HEK293 (cell line): ENCODE measurements around the gene CTNNBL1.

Source experiments
- CTCF ChIA-PET: fragments of 350-600 bp; formaldehyde crosslinking; extraction: SDS; loops from one replicate; lab custom pipeline; 2021; ENCODE audit warnings: antibody characterized with exemption; lab: Yijun Ruan, JAX
- POLR2A ChIA-PET: fragments of 300-600 bp; formaldehyde crosslinking; extraction: SDS; loops from one replicate; lab custom pipeline; 2020; ENCODE audit warnings: antibody characterized with exemption, inconsistent platforms; lab: Yijun Ruan, JAX
- H3K27ac ChIP-seq: fragments of 200-500 bp; sonication (Bioruptor generic); 2 replicates; pipeline ENCODE4 v1.5.1; 2014; ENCODE audit warnings: low read depth, low read length, control low read depth, inconsistent platforms; ENCODE audit errors: extremely low read depth
- H3K36me3 ChIP-seq, 2 experiments: fragments of 200-500 bp in 1 of 2; sonication (Bioruptor generic) in 1 of 2; 1 replicate in 1 of 2; 2 replicates in 1 of 2; pipeline ENCODE4 v1.5.1; 2014 to 2017; ENCODE audit warnings: inconsistent platforms in 2 of 2, low read length in 2 of 2; ENCODE audit not compliant: control insufficient read depth in 2 of 2, insufficient read depth in 1 of 2
- H3K4me1 ChIP-seq: fragments of 200-500 bp; sonication (Bioruptor generic); 2 replicates; pipeline ENCODE4 v1.5.1; 2014; ENCODE audit warnings: mild to moderate bottlenecking, low read length, inconsistent platforms; ENCODE audit not compliant: control insufficient read depth, insufficient read depth
- H3K4me3 ChIP-seq: 2 replicates; pipeline ENCODE4 v1.5.1; 2011; ENCODE audit warnings: low read depth, mild to moderate bottlenecking, control low read depth, low read length, moderate library complexity
- H3K9me3 ChIP-seq: fragments of 200-500 bp; sonication (Bioruptor generic); 2 replicates; pipeline ENCODE4 v1.5.1; 2014; ENCODE audit warnings: low read depth, low read length, inconsistent platforms; ENCODE audit not compliant: control insufficient read depth, insufficient read depth
- BCL11A ChIP-seq: fragments of 450-650 bp; formaldehyde crosslinking; IDR thresholded peaks from 2 replicates; pipeline ENCODE4 v1.5.1; 2016; ENCODE audit warnings: low read depth, missing biosample characterization, missing genetic modification characterization
- EGR2 ChIP-seq: fragments of 450-650 bp; formaldehyde crosslinking; IDR thresholded peaks from 2 replicates; pipeline ENCODE4 v1.5.1; 2016; ENCODE audit warnings: low read depth, missing biosample characterization, missing genetic modification characterization
- ELK4 ChIP-seq: IDR thresholded peaks from 2 replicates; pipeline ENCODE4 v1.6.1; 2011; ENCODE audit warnings: mild to moderate bottlenecking, low read depth, low read length, borderline replicate concordance
- OVOL3 ChIP-seq: fragments of 450-650 bp; formaldehyde crosslinking; IDR thresholded peaks from 2 replicates; pipeline ENCODE4 v1.5.1; 2016; ENCODE audit warnings: missing biosample characterization, missing genetic modification characterization
- ZFP3 ChIP-seq: fragments of 450-650 bp; formaldehyde crosslinking; IDR thresholded peaks from 2 replicates; pipeline ENCODE4 v1.5.1; 2016; ENCODE audit warnings: low read depth, missing biosample characterization, missing genetic modification characterization
- ZNF10 ChIP-seq: fragments of 450-650 bp; formaldehyde crosslinking; IDR thresholded peaks from 2 replicates; pipeline ENCODE4 v1.5.1; 2017; ENCODE audit warnings: missing biosample characterization, missing genetic modification characterization
- ZNF138 ChIP-seq: fragments of 450-650 bp; formaldehyde crosslinking; IDR thresholded peaks from 2 replicates; pipeline ENCODE4 v1.5.1; 2016; ENCODE audit warnings: missing biosample characterization, missing genetic modification characterization, borderline replicate concordance
- ZNF19 ChIP-seq: fragments of 450-650 bp; formaldehyde crosslinking; IDR thresholded peaks from 2 replicates; pipeline ENCODE4; 2016; ENCODE audit warnings: missing biosample characterization, missing genetic modification characterization, low read depth
- ZNF214 ChIP-seq: fragments of 450-650 bp; formaldehyde crosslinking; IDR thresholded peaks from 2 replicates; pipeline ENCODE4 v1.5.1; 2017; ENCODE audit warnings: missing biosample characterization, mild to moderate bottlenecking, missing genetic modification characterization, borderline replicate concordance
- ZNF26 ChIP-seq: fragments of 450-650 bp; formaldehyde crosslinking; IDR thresholded peaks from 2 replicates; pipeline ENCODE4 v1.5.1; 2016; ENCODE audit warnings: missing biosample characterization, missing genetic modification characterization
- ZNF292 ChIP-seq: fragments of 450-650 bp; formaldehyde crosslinking; IDR thresholded peaks from 2 replicates; pipeline ENCODE4 v1.5.1; 2016; ENCODE audit warnings: low read depth, missing biosample characterization, missing genetic modification characterization, borderline replicate concordance
- ZNF394 ChIP-seq: fragments of 450-650 bp; formaldehyde crosslinking; IDR thresholded peaks from 2 replicates; pipeline ENCODE4 v1.5.1; 2016; ENCODE audit warnings: missing biosample characterization, missing genetic modification characterization, mild to moderate bottlenecking, moderate library complexity, borderline replicate concordance
- ZNF501 ChIP-seq: fragments of 450-650 bp; formaldehyde crosslinking; IDR thresholded peaks from 2 replicates; pipeline ENCODE4 v1.5.1; 2016; ENCODE audit warnings: missing biosample characterization, missing genetic modification characterization
- ZNF513 ChIP-seq: fragments of 450-650 bp; IDR thresholded peaks from 2 replicates; pipeline ENCODE4 v1.5.1; 2018; ENCODE audit warnings: missing biosample characterization, missing genetic modification characterization
- ZNF596 ChIP-seq: fragments of 450-650 bp; IDR thresholded peaks from 2 replicates; pipeline ENCODE4 v1.5.0; 2018; ENCODE audit warnings: missing biosample characterization, mild to moderate bottlenecking, missing genetic modification characterization, moderate library complexity
- ZNF626 ChIP-seq: fragments of 450-650 bp; sonication (Bioruptor Pico); formaldehyde crosslinking; IDR thresholded peaks from 2 replicates; pipeline ENCODE4 v1.5.1; 2018; ENCODE audit warnings: missing biosample characterization, missing genetic modification characterization, inconsistent platforms
- ZNF639 ChIP-seq: fragments of 450-650 bp; formaldehyde crosslinking; IDR thresholded peaks from 2 replicates; pipeline ENCODE4 v1.5.1; 2016; ENCODE audit warnings: missing biosample characterization, missing genetic modification characterization
- ZNF670 ChIP-seq: fragments of 450-650 bp; formaldehyde crosslinking; IDR thresholded peaks from 2 replicates; pipeline ENCODE4 v1.5.1; 2016; ENCODE audit warnings: missing biosample characterization, missing genetic modification characterization, low read depth
- ZNF701 ChIP-seq: fragments of 450-650 bp; formaldehyde crosslinking; IDR thresholded peaks from 2 replicates; pipeline ENCODE4 v1.5.1; 2016; ENCODE audit warnings: missing biosample characterization, missing genetic modification characterization
- ZNF785 ChIP-seq: fragments of 450-650 bp; formaldehyde crosslinking; IDR thresholded peaks from 2 replicates; pipeline ENCODE4 v1.5.1; 2016; ENCODE audit warnings: missing biosample characterization, missing genetic modification characterization
- ZSCAN30 ChIP-seq: fragments of 450-650 bp; IDR thresholded peaks from 2 replicates; pipeline ENCODE4 v1.5.1; 2018; ENCODE audit warnings: missing biosample characterization, mild to moderate bottlenecking, missing genetic modification characterization, moderate library complexity
- TF ChIP-seq, protein P1 (sequence below): fragments of 450-650 bp; formaldehyde crosslinking; IDR thresholded peaks from 2 replicates; pipeline ENCODE4 v1.5.1; 2016; ENCODE audit warnings: missing biosample characterization, missing genetic modification characterization

The CTNNBL1 gene

DNA sequence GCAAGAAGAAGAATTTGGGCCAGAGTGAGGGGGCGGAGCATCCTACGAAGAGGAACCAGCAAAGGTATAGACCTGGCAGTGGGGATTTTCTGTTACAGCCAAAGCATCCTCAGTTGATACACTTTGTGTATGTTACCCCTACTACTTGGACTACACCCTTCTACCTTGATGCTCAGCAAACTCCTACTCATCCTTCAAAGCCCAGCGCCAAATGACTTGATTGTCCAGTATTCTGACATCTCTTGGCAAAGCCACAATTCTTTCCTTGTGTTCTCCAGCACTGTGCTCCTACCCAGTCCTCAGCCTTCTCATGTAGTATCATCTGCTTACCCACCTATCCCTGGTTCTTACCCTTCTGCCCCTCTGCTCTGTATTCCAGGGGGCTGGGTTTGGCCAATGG is 21.7 kb upstream of the CTNNBL1 start:
- H3K36me3 ChIP-seq, result no peaks in the 10 kb centered on the region
- ChIA-PET CTCF (no interaction called here), POLR2A (no interaction called here)
- no peaks in the 10 kb centered on the region for H3K4me1 ChIP-seq
- H3K4me3 ChIP-seq, result no peak overlapping the region
- TF ChIP-seq ZFP3 (tag by site-specific recombination), result peak; percentile 77
- no peak for TF ChIP-seq ZNF19 (tag by site-specific recombination)
- H3K27ac ChIP-seq, result no peak overlapping the region
- H3K9me3 ChIP-seq, result no peaks in the 10 kb centered on the region

DNA sequence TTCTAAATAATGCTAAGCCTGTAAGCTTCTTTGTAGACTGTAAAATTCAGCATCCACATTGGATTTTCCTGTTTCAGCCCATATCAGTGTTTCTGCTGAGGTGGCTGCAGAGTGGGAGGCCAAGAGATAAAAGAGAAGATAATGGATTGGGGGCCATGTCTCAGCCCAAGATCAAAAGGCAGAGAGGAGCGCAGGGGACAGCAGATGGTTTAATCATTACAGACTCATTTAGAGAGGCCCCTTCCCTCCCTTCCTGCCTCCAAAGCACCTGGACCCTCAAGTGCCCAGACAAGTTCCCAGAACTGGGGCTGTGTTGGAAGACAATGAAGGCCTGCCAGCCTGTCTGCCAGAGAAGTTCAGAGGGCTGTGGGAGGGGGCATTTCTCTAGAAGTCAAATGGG is 20.4 kb upstream of the CTNNBL1 start:
- CTCF ChIA-PET, result no interaction called here
- Histone ChIP-seq H3K27ac (no peak overlapping the region), H3K4me3 (no peak overlapping the region), H3K9me3 (no peaks in the 10 kb centered on the region), H3K36me3 (no peaks in the 10 kb centered on the region), H3K4me1 (no peaks in the 10 kb centered on the region)
- POLR2A ChIA-PET, result no interaction called here
- TF ChIP-seq ZNF26 (tag by site-specific recombination), result no peak
- TF ChIP-seq ZNF626 (tag by site-specific recombination), result no peak
- no peak for TF ChIP-seq ZNF10 (tag by site-specific recombination)
- no peak for TF ChIP-seq ZNF596
- TF ChIP-seq BCL11A (tag by site-specific recombination), result no peak
- TF ChIP-seq ZNF214 (tag by site-specific recombination), result no peak
- no peak for TF ChIP-seq ZNF785 (tag by site-specific recombination)
- no peak for TF ChIP-seq ZNF394 (tag by site-specific recombination)

GRCh38 chr20:37676440-37676839 is 17.4 kb upstream of the CTNNBL1 start:
- CTCF ChIA-PET, result interaction anchor here (1.0 kb wide), 1 partner anchor 21 kb away, joined by 4 read pairs; no protein-coding TSS in a partner anchor
- H3K9me3 ChIP-seq, result no peaks in the 10 kb centered on the region
- POLR2A ChIA-PET, result no interaction called here
- TF ChIP-seq ZNF639 (tag by site-specific recombination) (no peak), ZNF513 (no peak), ZSCAN30 (tag by site-specific recombination) (no peak), ZNF138 (tag by site-specific recombination) (no peak), ZNF501 (tag by site-specific recombination) (no peak), BCL11A (tag by site-specific recombination) (no peak), OVOL3 (tag by site-specific recombination) (no peak), EGR2 (tag by site-specific recombination) (no peak), ZNF292 (tag by site-specific recombination) (no peak), ELK4 (no peak), ZNF670 (no peak), ZNF701 (no peak)
- TF ChIP-seq, protein P1, sequence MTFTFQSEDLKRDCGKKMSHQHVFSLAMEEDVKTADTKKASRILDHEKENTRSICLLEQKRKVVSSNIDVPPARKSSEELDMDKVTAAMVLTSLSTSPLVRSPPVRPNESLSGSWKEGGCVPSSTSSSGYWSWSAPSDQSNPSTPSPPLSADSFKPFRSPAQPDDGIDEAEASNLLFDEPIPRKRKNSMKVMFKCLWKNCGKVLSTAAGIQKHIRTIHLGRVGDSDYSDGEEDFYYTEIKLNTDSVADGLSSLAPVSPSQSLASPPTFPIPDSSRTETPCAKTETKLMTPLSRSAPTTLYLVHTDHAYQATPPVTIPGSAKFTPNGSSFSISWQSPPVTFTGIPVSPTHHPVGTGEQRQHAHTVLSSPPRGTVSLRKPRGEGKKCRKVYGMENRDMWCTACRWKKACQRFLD (tag by site-specific recombination), result no peak
- no peaks in the 10 kb centered on the region for H3K4me1 ChIP-seq
- no peaks in the 10 kb centered on the region for H3K36me3 ChIP-seq
- H3K27ac ChIP-seq, result no peak overlapping the region
- no peak overlapping the region for H3K4me3 ChIP-seq
